IMR-90 (cell line): ENCODE measurements around the gene CTDP1. TPM values are rescaled to one million over a fixed set of nuclear protein-coding genes. Genes with fewer than 3 reads are reported as not detected.

Experiments used
- ATAC-seq: fragments of 200-7000 bp; cut with Tn5 transposase; 2 replicates; pipeline ENCODE4 v1.9.1; 2020; ENCODE audit warnings: low read depth, mild to moderate bottlenecking, moderate library complexity
- BruUV-seq: library from RNA; stranded (reverse); fragments of 400-500 nt; replicated peaks from 2 replicates; lab custom pipeline; 2021; lab: Mats Ljungman, UMichigan
- CTCF ChIA-PET: fragments of 300-600 bp; formaldehyde crosslinking; extraction: SDS; loops from one replicate; lab custom pipeline; 2021; ENCODE audit warnings: antibody characterized with exemption; lab: Yijun Ruan, JAX
- POLR2A ChIA-PET: fragments of 300-600 bp; sonication (Branson Sonifier 250); formaldehyde crosslinking; loops from one replicate; lab custom pipeline; 2022; ENCODE audit warnings: antibody characterized with exemption; ENCODE audit not compliant: unreplicated experiment; lab: Charles Lee
- DNase-seq: peaks from one replicate; pipeline ENCODE4 v3.0.0; 2013
- H2AFZ ChIP-seq: replicated peaks from 2 replicates; pipeline ENCODE3; 2013; ENCODE audit warnings: low read length, mild to moderate bottlenecking; ENCODE audit not compliant: poor library complexity
- H2AK5ac ChIP-seq: 2 replicates; pipeline ENCODE4 v1.6.1; 2013; ENCODE audit warnings: low read depth, low read length, inconsistent platforms
- H2AK9ac ChIP-seq: replicated peaks from 2 replicates; pipeline ENCODE3; 2013; ENCODE audit warnings: mild to moderate bottlenecking, low read depth, low read length, moderate library complexity; ENCODE audit not compliant: poor library complexity
- H2BK120ac ChIP-seq: 2 replicates; pipeline ENCODE4 v1.6.1; 2013; ENCODE audit warnings: low read depth, low read length, inconsistent platforms
- H2BK15ac ChIP-seq: 3 replicates; pipeline ENCODE4 v1.6.1; 2013; ENCODE audit warnings: low read depth, low read length, inconsistent platforms
- H2BK20ac ChIP-seq: 2 replicates; pipeline ENCODE4 v1.6.1; 2013; ENCODE audit warnings: low read depth, mild to moderate bottlenecking, inconsistent platforms, low read length, moderate library complexity
- H2BK5ac ChIP-seq: 2 replicates; pipeline ENCODE4 v1.6.1; 2013; ENCODE audit warnings: mild to moderate bottlenecking, low read depth, low read length, inconsistent platforms; ENCODE audit not compliant: poor library complexity, severe bottlenecking
- H3K14ac ChIP-seq: replicated peaks from 2 replicates; pipeline ENCODE4 v1.6.1; 2013; ENCODE audit warnings: low read depth, low read length, inconsistent platforms
- H3K18ac ChIP-seq: 2 replicates; pipeline ENCODE4 v1.6.1; 2013; ENCODE audit warnings: low read depth, low read length, control low read depth
- H3K23ac ChIP-seq: 2 replicates; pipeline ENCODE4 v1.6.1; 2013; ENCODE audit warnings: low read depth, low read length, inconsistent platforms
- H3K27ac ChIP-seq: 2 replicates; pipeline ENCODE4 v1.5.1; 2013; ENCODE audit warnings: mild to moderate bottlenecking, control low read depth, low read length; ENCODE audit not compliant: insufficient read depth
- H3K27me3 ChIP-seq: 2 replicates; pipeline ENCODE4 v1.6.1; 2013; ENCODE audit warnings: low read length; ENCODE audit not compliant: control insufficient read depth, insufficient read depth
- H3K36me3 ChIP-seq: 2 replicates; pipeline ENCODE4 v1.6.1; 2013; ENCODE audit warnings: low read length, mixed read lengths; ENCODE audit not compliant: control insufficient read depth, insufficient read depth
- H3K4ac ChIP-seq: 2 replicates; pipeline ENCODE4 v1.6.1; 2013; ENCODE audit warnings: low read depth, low read length, inconsistent platforms
- H3K4me1 ChIP-seq: 2 replicates; pipeline ENCODE4 v1.6.1; 2013; ENCODE audit warnings: low read length, mixed read lengths; ENCODE audit not compliant: control insufficient read depth, insufficient read depth
- H3K4me2 ChIP-seq: 2 replicates; pipeline ENCODE4 v1.6.1; 2013; ENCODE audit warnings: low read depth, mild to moderate bottlenecking, control low read depth, low read length, moderate library complexity
- H3K4me3 ChIP-seq: 2 replicates; pipeline ENCODE4 v1.5.1; 2013; ENCODE audit warnings: low read depth, mild to moderate bottlenecking, control low read depth, low read length, moderate library complexity; ENCODE audit not compliant: insufficient read depth
- H3K56ac ChIP-seq: 2 replicates; pipeline ENCODE4 v1.6.1; 2013; ENCODE audit warnings: low read length, inconsistent platforms; ENCODE audit not compliant: insufficient read depth; ENCODE audit errors: extremely low read depth
- H3K79me1 ChIP-seq, 2 experiments: 2 replicates each; pipeline ENCODE4 v1.6.1; 2013; ENCODE audit warnings: low read length in 2 of 2, inconsistent platforms in 1 of 2, low read depth in 1 of 2
- H3K9ac ChIP-seq: 2 replicates; pipeline ENCODE4 v1.6.1; 2013; ENCODE audit warnings: low read depth, low read length, control low read depth
- H3K9me1 ChIP-seq: 2 replicates; pipeline ENCODE4 v1.6.1; 2013; ENCODE audit warnings: low read length, inconsistent platforms; ENCODE audit not compliant: insufficient read depth
- H3K9me3 ChIP-seq: 2 replicates; pipeline ENCODE4 v1.6.1; 2013; ENCODE audit warnings: low read length; ENCODE audit not compliant: control insufficient read depth, insufficient read depth
- H4K20me1 ChIP-seq: 2 replicates; pipeline ENCODE4 v1.6.1; 2013; ENCODE audit warnings: low read length, inconsistent platforms; ENCODE audit not compliant: insufficient read depth
- H4K5ac ChIP-seq: 2 replicates; pipeline ENCODE4 v1.6.1; 2013; ENCODE audit warnings: mild to moderate bottlenecking, low read depth, low read length, control low read depth
- H4K8ac ChIP-seq, 2 experiments: 2 replicates each; pipeline ENCODE4 v1.6.1; 2013; ENCODE audit warnings: low read depth in 2 of 2, low read length in 2 of 2, control low read depth in 1 of 2, inconsistent platforms in 1 of 2
- H4K91ac ChIP-seq: 2 replicates; pipeline ENCODE4 v1.6.1; 2013; ENCODE audit warnings: low read depth, low read length, inconsistent platforms; ENCODE audit not compliant: insufficient read depth
- BHLHE40 ChIP-seq: fragments of 150-350 bp; IDR thresholded peaks from 2 replicates; pipeline ENCODE4 v1.6.1; 2016; ENCODE audit warnings: mild to moderate bottlenecking, low read depth, low read length
- CEBPB ChIP-seq: IDR thresholded peaks from 2 replicates; pipeline ENCODE4 v1.6.1; 2012; ENCODE audit warnings: low read depth, low read length, improper control_type of control experiment
- CTCF ChIP-seq: conservative IDR thresholded peaks from 2 replicates; pipeline ENCODE4 v1.5.1; 2012; ENCODE audit warnings: mild to moderate bottlenecking, low read depth, low read length, improper control_type of control experiment
- FOS ChIP-seq: fragments of 150-350 bp; IDR thresholded peaks from 2 replicates; pipeline ENCODE4 v1.6.1; 2016; ENCODE audit warnings: low read depth, low read length
- MAFK ChIP-seq: IDR thresholded peaks from 2 replicates; pipeline ENCODE4 v1.6.1; 2012; ENCODE audit warnings: low read depth, low read length, improper control_type of control experiment
- MAZ ChIP-seq: IDR thresholded peaks from 2 replicates; pipeline ENCODE4 v1.6.1; 2012; ENCODE audit warnings: low read depth, mild to moderate bottlenecking, low read length, improper control_type of control experiment, moderate library complexity, borderline replicate concordance
- MXI1 ChIP-seq: IDR thresholded peaks from 2 replicates; pipeline ENCODE4 v1.6.1; 2012; ENCODE audit warnings: low read depth, mild to moderate bottlenecking, low read length, moderate library complexity, borderline replicate concordance
- NFE2L2 ChIP-seq: fragments of 150-350 bp; IDR thresholded peaks from 2 replicates; pipeline ENCODE4 v1.6.1; 2016; ENCODE audit warnings: low read depth, mild to moderate bottlenecking, low read length
- RCOR1 ChIP-seq: IDR thresholded peaks from 2 replicates; pipeline ENCODE4 v1.6.1; 2012; ENCODE audit warnings: mild to moderate bottlenecking, low read length, improper control_type of control experiment; ENCODE audit not compliant: insufficient replicate concordance
- SMC3 ChIP-seq: fragments of 150-350 bp; IDR thresholded peaks from 2 replicates; pipeline ENCODE4 v1.6.1; 2016; ENCODE audit warnings: low read depth, mild to moderate bottlenecking, antibody characterized with exemption, low read length, moderate library complexity
- WGBS, 2 experiments: methylation state at CpG; one replicate each; pipeline versions ENCODE4 v1.1.5 to v1.1.7; 2013; ENCODE audit warnings: missing lambda C conversion rate in 2 of 2; ENCODE audit not compliant: insufficient read length in 1 of 2; ENCODE audit errors: extremely low coverage in 2 of 2; 5-methylcytosine and 5-hydroxymethylcytosine counted together
- dilution Hi-C: fragments of 300-500 bp; cut with HindIII; formaldehyde crosslinking; loops from one replicate; pipeline ENCODE4 v1.14.3; 2018; ENCODE audit warnings: low sequenced_read_pairs; ENCODE audit not compliant: unreplicated experiment
- in situ Hi-C: fragments of 300-500 bp; cut with MboI; formaldehyde crosslinking; loops from 3 replicates; pipeline ENCODE4 v1.14.3; 2019; ENCODE audit warnings: low sequenced_read_pairs, inconsistent platforms, mixed read lengths
- intact Hi-C: fragments of 100-400 bp; cut with micrococcal nuclease; formaldehyde crosslinking; loops from 2 replicates; pipeline ENCODE4 v1.10.0; 2022
- polyA plus RNA-seq, 3 experiments: library from polyadenylated mRNA; depleted of rRNA; stranded (reverse); fragments of >200 nt; gene quantifications; 2 replicates each; pipeline ENCODE4 v1.2.3, GENCODE V29; 2012; ENCODE audit warnings: low replicate concordance in 1 of 3
- total RNA-seq: library from RNA; depleted of rRNA; stranded (reverse); fragments of >200 nt; gene quantifications from 2 replicates; pipeline ENCODE4 v1.2.3, GENCODE V29; 2012
- TF ChIP-seq, protein P1 (sequence below): fragments of 150-350 bp; IDR thresholded peaks from 2 replicates; pipeline ENCODE4 v1.6.1; 2017; ENCODE audit warnings: mild to moderate bottlenecking, antibody characterized with exemption, low read length, low read depth

The CTDP1 gene
- total and polyA plus RNA-seq, 2 of the 4 experiments (the other 2 are of a cell fraction): 13.4 to 17.6 TPM

DNA sequence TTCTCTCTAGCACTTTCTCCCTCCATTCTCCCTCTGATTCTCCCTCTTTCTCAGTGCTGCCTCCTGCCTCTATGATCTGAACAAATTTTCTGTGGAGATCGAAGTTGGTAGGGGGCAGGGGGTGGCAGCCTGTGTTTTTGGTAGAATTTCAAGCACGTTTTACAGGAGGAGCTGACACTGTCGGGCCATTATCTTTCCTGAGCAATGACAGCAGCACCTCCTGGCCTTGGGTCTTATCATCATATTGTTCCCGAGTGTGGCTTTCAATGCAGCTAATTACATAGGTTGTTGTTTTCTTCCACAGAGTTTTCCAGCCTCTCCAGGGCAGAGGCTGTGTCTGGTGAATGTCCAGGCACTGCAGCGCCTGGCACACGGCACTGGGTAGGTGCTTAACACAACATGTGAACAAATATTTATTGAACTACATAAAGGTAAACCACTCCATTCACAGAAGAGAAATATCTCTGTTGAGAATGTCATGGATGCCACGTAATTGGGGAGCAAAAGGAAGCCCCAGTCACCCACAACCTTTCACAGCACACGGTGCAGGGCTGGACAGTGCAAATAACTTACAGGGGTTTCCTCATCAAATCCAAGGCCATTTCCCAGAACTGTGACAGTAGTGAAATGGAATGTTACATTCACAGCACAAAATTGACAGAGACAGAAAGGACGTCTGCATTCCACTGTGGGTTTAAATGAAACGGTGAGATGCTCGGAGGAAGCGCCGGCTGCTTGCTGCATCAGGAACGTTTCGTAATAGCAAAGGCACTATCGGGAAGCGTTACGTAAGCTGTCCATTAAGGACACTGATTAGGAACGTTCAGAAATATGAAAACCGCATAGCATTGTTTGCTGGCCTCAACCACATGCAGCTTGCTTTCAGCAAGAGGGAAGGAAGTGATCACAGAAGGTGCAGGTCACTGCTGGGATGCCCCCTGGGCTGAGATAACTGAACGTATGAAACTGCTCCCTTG lies 111.7 kb downstream of the CTDP1 start:
- Histone ChIP-seq H3K14ac (peak overlapping the region; percentile 14; the same call in 1 of the 2 replicates), H2BK20ac (peak overlapping the region; percentile 93), H3K79me1 (no peaks in the 10 kb centered on the region), H4K20me1 (no peaks in the 10 kb centered on the region), H4K5ac (peak overlapping the region; percentile 66), H4K8ac (peak overlapping the region; percentile 53 to 81), H2BK120ac (peak overlapping the region; percentile 94), H3K4ac (peak overlapping the region; percentile 88), H2AK5ac (peak overlapping the region; percentile 98; the same call in 1 of the 2 replicates), H4K91ac (peak overlapping the region; percentile 94), H3K4me1 (peaks cover 22% of the 10 kb centered on the region), H3K56ac (peak overlapping the region; percentile 58), H3K4me2 (peak overlapping the region; percentile 74), H3K27me3 (peaks cover 19% of the 10 kb centered on the region), H3K36me3 (no peaks in the 10 kb centered on the region), H2BK5ac (peak overlapping the region; percentile 81), H3K27ac (peak overlapping the region; percentile 88), H3K9ac (peak overlapping the region; percentile 33), H2AFZ (peak overlapping the region; percentile 71), H2BK15ac (peak overlapping the region; percentile 53; the same call in 2 of the 3 replicates), H3K9me3 (no peaks in the 10 kb centered on the region; the same call in 1 of the 2 replicates), H3K9me1 (peaks cover 13% of the 10 kb centered on the region), H3K18ac (peak overlapping the region; percentile 81), H2AK9ac (no peak overlapping the region), H3K23ac (peak overlapping the region; percentile 29), H3K4me3 (peak overlapping the region; percentile 0; the same call in 1 of the 2 replicates)
- dilution Hi-C loops (no loop called here), in situ Hi-C loops (no loop called here), intact Hi-C loops (loop anchor here (1.0 to 5.0 kb wide), 3 partner anchors 97 to 356 kb away; partner anchors contain the start of gene RBFA)
- TF ChIP-seq NFE2L2: no peak; the same call in 1 of the 2 replicates
- no peak for TF ChIP-seq SMC3
- no peak for TF ChIP-seq MXI1
- peak; percentile 14; the same call in 1 of the 2 replicates for TF ChIP-seq MAFK
- TF ChIP-seq BHLHE40: peak; percentile 55; the same call in 1 of the 2 replicates
- TF ChIP-seq, protein P1, sequence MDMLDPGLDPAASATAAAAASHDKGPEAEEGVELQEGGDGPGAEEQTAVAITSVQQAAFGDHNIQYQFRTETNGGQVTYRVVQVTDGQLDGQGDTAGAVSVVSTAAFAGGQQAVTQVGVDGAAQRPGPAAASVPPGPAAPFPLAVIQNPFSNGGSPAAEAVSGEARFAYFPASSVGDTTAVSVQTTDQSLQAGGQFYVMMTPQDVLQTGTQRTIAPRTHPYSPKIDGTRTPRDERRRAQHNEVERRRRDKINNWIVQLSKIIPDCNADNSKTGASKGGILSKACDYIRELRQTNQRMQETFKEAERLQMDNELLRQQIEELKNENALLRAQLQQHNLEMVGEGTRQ: no peak
- TF ChIP-seq FOS: no peak; the same call in none of the 2 replicates
- peak; percentile 45; the same call in 1 of the 2 replicates for TF ChIP-seq MAZ
- TF ChIP-seq CTCF: no peak
- TF ChIP-seq CEBPB: peak; percentile 99
- TF ChIP-seq RCOR1: peak; percentile 8
- ChIA-PET POLR2A (interaction anchor here (0.6 kb wide), 1 partner anchor 197 kb away, joined by 3 read pairs; no protein-coding TSS in a partner anchor), CTCF (no interaction called here)
- ATAC-seq: peak; percentile 87
- DNase-seq: peak; percentile 99
- 2% methylated on average over 10 of the region's 21 CpGs; no CpG with 5 or more reads in 1 of the 2 experiments for WGBS, 2 experiments
- no TSS peak for BruUV-seq
